H1 (cell line): ENCODE results near the gene ANK3.

Experiments
- CTBP2 ChIP-seq: IDR thresholded peaks from 2 replicates; pipeline ENCODE4 v1.7.0; 2011; ENCODE audit warnings: borderline replicate concordance, mild to moderate bottlenecking, moderate library complexity, mixed read lengths, low read length; ENCODE audit not compliant: insufficient read depth, insufficient read length
- EZH2 ChIP-seq: fragments of 200-600 bp; sonication (generic); IDR thresholded peaks from 2 replicates; pipeline ENCODE4 v1.7.1; 2012; ENCODE audit warnings: low read depth, mild to moderate bottlenecking, moderate library complexity, low read length, inconsistent platforms; ENCODE audit not compliant: severe bottlenecking
- GTF2F1 ChIP-seq: IDR thresholded peaks from 2 replicates; pipeline ENCODE4 v1.6.1; 2012; ENCODE audit warnings: low read depth, low read length, improper control_type of control experiment, borderline replicate concordance
- JUND ChIP-seq: IDR thresholded peaks from 2 replicates; pipeline ENCODE4 v1.6.1; 2011; ENCODE audit warnings: mild to moderate bottlenecking, improper control_type of control experiment, low read length
- KDM1A ChIP-seq: fragments of 200-600, 300-600 bp; sonication (generic); IDR thresholded peaks from 2 replicates; pipeline ENCODE4 v1.7.1; 2016; ENCODE audit warnings: mild to moderate bottlenecking, low read length, borderline replicate concordance
- NRF1 ChIP-seq: IDR thresholded peaks from 2 replicates; pipeline ENCODE4 v1.6.1; 2011; ENCODE audit warnings: mild to moderate bottlenecking, low read depth, low read length, improper control_type of control experiment
- POLR2A ChIP-seq, 2 experiments: IDR thresholded peaks; 1 replicate in 1 of 2; 2 replicates in 1 of 2; pipeline ENCODE4 v1.6.1; 2011; ENCODE audit warnings: low read depth in 2 of 2, low read length in 2 of 2, mild to moderate bottlenecking in 2 of 2; ENCODE audit errors: control extremely low read depth in 1 of 2
- RAD21 ChIP-seq, 2 experiments: IDR thresholded peaks in 1 of 2; conservative IDR thresholded peaks in 1 of 2; 2 replicates each; pipeline ENCODE4 v1.6.1; 2011; ENCODE audit warnings: low read depth in 2 of 2, low read length in 2 of 2, improper control_type of control experiment in 1 of 2, inconsistent platforms in 1 of 2, mild to moderate bottlenecking in 1 of 2, moderate library complexity in 1 of 2
- SIN3A ChIP-seq, 2 experiments: IDR thresholded peaks in 1 of 2; conservative IDR thresholded peaks in 1 of 2; 2 replicates each; pipeline ENCODE4 v1.6.1; 2011 to 2012; ENCODE audit warnings: low read length in 2 of 2, improper control_type of control experiment in 1 of 2, low read depth in 1 of 2, mild to moderate bottlenecking in 1 of 2
- TEAD4 ChIP-seq: IDR thresholded peaks from 2 replicates; pipeline ENCODE4 v1.6.1; 2012; ENCODE audit warnings: low read depth, low read length, inconsistent platforms, mixed read lengths
- ZNF274 ChIP-seq: IDR thresholded peaks from 2 replicates; pipeline ENCODE4 v1.7.0; 2012; ENCODE audit warnings: low read length, borderline replicate concordance; ENCODE audit errors: extremely low read depth
- TF ChIP-seq, protein P1 (sequence below), 3 experiments: IDR thresholded peaks; 1 replicate in 2 of 3; 2 replicates in 1 of 3; pipeline versions ENCODE4 v1.5.1 to v1.6.1; 2011; ENCODE audit warnings: low read length in 3 of 3, mild to moderate bottlenecking in 3 of 3, inconsistent platforms in 2 of 3, low read depth in 1 of 3, moderate library complexity in 1 of 3; ENCODE audit not compliant: insufficient read depth in 1 of 3; ENCODE audit errors: control extremely low read depth in 1 of 3
- TF ChIP-seq, protein P2 (sequence below): IDR thresholded peaks from 2 replicates; pipeline ENCODE4 v1.6.1; 2011; ENCODE audit warnings: low read depth, mild to moderate bottlenecking, low read length; ENCODE audit not compliant: insufficient read depth

DNA sequence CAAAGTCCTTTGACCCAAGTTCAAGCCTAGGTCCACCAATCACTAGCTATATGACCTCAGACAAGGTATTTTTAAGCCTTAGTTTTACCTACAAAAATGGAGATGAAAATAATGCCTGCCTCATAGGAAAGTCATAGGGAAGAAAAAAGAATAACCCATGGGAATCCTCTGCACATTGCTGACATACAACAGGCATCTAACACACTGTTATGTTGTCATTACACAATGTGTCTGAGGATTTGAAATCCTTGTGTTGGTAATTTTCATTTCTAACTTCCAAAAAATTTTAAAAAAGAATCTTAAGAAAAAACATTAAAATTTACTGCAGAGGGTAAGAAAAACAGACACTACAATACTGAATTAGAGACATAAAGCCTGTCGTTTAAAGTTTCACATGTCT, 5.7 kb downstream of the ANK3 start:
- TF ChIP-seq KDM1A (no peak), ZNF274 (no peak), CTBP2 (no peak), GTF2F1 (no peak), POLR2A (IDR thresholded peaks at IDR 0.05; ENCODE audit: control extremely low read depth in 1 of 2, low read depth in 2 of 2, low read length in 2 of 2) (no peak), SIN3A (conservative IDR thresholded peaks at IDR 0.05 in 1 of 2, IDR thresholded peaks at IDR 0.05 in 1 of 2; ENCODE audit: low read depth in 1 of 2, low read length in 2 of 2) (no peak), NRF1 (no peak), EZH2 (no peak), TEAD4 (no peak), JUND (no peak), RAD21 (IDR thresholded peaks at IDR 0.05 in 1 of 2, conservative IDR thresholded peaks at IDR 0.05 in 1 of 2; ENCODE audit: low read depth in 2 of 2, low read length in 2 of 2) (no peak)
- TF ChIP-seq, protein P1, sequence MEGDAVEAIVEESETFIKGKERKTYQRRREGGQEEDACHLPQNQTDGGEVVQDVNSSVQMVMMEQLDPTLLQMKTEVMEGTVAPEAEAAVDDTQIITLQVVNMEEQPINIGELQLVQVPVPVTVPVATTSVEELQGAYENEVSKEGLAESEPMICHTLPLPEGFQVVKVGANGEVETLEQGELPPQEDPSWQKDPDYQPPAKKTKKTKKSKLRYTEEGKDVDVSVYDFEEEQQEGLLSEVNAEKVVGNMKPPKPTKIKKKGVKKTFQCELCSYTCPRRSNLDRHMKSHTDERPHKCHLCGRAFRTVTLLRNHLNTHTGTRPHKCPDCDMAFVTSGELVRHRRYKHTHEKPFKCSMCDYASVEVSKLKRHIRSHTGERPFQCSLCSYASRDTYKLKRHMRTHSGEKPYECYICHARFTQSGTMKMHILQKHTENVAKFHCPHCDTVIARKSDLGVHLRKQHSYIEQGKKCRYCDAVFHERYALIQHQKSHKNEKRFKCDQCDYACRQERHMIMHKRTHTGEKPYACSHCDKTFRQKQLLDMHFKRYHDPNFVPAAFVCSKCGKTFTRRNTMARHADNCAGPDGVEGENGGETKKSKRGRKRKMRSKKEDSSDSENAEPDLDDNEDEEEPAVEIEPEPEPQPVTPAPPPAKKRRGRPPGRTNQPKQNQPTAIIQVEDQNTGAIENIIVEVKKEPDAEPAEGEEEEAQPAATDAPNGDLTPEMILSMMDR (IDR thresholded peaks at IDR 0.05; ENCODE audit: control extremely low read depth in 1 of 3, insufficient read depth in 1 of 3, low read depth in 1 of 3, low read length in 3 of 3): no peak
- TF ChIP-seq, protein P2, sequence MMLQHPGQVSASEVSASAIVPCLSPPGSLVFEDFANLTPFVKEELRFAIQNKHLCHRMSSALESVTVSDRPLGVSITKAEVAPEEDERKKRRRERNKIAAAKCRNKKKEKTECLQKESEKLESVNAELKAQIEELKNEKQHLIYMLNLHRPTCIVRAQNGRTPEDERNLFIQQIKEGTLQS: no peak
